Stimulated activated CD4-positive, alpha-beta T cell treated with anti-CD3 and anti-CD28 coated beads, Interleukin-1b, Interleukin-23, amount 100 ng/mL, for 24 hours (primary cell): Measurements from ENCODE around the gene SFXN3.

ENCODE experiments used
- DNase-seq, 4 experiments: peaks; one replicate each; pipeline ENCODE4 v3.0.0-alpha.2; 2020; ENCODE audit warnings: low read depth in 4 of 4, low spot score in 1 of 4

The SFXN3 gene

DNA sequence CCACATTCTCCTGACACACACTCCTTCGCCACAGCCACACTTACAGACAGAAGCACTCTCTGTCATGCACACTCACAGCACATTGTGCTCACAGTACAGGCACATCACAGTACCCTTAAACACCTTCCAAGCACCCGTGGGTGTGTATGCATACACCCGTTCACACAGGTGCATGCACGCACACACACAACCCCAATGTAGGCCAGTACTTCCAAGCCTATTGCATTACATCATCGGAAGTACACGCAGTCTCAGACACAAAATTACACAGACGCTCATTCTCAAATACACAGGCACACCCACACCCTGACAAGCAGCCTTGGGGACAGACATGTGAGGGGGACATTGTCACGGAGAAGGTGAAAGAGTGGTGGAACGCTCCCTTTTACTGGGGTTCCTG lies 41.9 kb downstream of the SFXN3 start:
- DNase-seq = no peak

DNA sequence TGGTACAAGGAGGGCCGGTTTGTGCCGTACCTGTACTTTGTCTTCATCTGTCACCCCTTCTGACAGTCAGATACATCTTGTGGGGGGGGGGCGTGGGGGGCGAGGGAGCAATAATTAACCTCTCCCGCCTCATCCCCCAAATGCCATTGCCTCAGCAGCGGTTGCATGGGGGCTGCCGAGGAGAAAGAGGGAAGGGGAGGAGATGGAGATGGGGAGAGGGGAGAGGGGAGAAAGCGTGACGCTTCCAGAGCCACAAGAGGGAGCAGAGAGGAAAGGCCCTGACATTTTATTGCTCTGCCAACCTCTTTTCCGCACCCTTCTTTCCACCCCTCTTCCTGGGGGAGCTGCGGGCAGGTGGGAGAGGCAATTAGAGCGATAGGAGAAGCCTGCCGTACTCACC lies 42.6 kb downstream of the SFXN3 start:
- DNase-seq = no peak

DNA sequence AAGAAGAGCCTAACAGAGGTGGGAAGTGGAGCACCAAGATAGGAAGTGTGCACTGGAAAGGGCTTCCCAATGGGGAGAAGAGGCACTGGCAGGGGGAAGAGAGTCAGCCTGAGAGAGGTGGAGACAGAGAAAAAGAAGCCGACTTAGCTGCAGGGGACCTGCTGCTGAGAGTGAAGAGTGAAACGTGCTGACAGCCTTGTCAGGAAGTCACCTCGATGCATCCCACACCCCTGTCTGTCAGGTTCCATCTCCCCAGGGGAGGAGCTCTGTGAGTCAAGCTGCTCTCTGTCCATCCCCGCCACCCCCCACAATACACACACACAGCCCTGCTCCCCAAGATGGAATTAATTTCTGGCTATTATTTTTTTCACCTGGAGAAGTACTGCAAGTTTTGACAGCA lies 44.7 kb downstream of the SFXN3 start:
- DNase-seq = no peak

DNA sequence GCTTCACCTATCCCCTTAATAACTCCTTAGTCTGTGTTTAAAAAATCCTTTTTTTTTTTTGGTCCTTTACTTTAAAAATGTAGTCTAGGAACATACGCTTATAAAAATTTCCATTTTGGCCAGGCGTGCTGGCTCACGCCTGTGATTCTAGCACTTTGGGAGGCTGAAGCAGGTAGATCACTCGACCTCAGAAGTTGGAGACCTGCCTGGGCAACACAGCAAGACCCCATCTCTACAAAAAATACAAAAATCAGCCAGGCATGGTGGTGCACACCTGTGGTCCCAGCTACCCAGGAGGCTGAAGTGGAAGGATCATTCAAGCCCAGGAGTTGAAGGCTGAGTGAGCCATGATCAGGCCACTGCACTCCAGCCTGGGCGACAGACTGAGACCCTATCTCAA lies 45.6 kb downstream of the SFXN3 start:
- DNase-seq = no peak

DNA sequence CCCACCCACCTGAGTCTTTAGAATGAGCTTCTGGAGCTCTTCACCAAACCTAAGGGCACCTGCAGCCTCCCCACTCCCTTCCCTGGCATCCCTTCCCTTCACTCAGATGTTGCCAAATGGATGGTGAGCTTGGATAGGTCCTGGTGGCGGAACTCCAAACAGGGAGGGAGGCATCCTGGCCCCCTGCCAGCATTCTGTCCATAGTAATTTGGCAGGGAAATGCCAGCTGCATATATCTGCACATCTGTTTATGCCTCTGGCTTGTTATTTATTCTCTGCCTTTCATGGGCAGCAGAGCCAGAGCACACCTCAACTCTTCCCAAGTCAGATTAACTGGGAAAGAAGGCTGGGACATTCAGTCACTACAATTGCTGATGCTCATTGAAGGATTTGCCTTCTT lies 48.8 kb downstream of the SFXN3 start:
- DNase-seq = no peak

DNA sequence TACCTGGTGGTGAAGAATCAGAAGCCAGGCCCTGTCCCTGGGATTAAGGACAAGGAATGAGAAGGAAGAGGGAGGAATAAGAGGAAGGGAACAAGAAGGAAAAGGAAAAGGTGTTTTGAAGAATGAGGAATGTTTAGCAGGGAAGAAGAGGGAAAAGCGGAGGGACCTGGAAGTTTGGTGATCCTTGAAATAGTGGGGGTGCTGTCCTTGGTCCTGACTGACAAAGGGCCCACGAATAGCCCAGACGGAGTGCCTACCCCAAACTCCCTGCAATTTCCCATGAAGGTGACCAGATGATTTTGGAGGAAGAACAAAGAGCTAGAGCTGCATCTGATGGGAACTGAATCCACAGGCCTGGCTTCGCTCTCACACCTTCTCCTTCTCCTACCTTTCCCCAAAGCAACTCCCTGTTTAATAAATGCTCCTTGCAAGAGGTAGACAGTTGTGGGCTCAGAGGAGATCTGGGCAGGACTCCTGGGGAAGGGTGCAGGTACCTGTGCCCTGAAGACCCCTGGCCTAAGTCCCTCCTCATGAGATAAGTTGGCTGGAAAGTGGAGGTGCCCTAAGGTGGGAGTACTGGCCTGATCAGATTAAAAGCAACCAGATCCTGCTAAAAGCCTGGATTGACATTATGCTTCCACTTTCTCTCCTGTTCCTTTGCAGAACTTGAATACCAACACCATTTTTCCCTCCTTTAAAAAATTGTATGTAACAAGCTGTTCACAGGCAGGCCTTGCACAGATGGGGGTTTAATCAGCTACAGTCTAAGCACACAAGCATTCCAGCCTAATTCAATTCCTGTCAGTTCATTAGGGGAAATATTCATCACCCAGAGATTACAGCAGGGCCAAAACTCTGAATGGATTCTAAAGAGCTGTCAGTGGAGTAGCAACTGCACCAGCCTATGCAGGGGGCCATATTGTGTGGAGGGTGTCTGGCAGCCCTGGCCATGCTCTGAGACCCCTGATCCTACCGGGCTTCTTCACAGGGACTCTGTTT lies 50.2 kb downstream of the SFXN3 start:
- no peak for DNase-seq

DNA sequence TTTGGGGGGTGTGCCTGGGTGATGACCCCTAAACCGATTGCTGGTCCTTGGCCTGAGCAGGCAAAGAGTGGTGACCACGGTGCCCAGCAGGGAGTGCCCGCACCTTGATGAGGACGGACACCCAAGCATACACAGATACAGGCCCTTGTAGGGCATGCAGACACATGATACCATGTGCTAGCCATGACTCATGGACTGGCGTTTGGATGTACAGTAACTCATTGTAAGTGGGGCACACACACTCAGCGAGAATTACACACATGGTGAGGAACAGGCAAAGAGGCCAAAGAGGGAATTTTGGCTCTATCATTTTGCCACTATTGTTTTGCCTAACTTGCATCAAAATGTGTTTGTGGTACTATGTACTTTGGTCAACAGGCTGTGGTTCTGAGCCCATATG lies 54.8 kb downstream of the SFXN3 start:
- DNase-seq = no peak

DNA sequence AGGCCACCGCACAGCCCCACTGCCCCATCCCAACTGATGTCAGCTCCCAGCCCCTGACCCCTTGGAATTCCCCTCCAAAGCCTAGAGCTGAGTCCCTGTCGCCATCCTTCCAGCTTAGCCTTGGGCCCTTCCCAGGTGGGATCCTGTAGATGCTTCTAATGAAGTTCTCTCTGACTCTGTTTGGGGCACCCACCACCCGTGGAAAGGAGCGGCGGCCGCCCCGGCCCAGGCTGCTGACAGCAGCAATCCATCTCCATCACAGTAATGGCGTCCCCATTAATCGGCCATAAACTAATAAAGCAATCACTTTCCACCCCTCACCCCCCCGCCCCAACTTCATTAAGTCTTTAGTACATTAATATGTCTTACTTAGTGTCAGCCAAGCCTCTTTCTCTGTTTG lies 56.3 kb downstream of the SFXN3 start:
- no peak for DNase-seq

DNA sequence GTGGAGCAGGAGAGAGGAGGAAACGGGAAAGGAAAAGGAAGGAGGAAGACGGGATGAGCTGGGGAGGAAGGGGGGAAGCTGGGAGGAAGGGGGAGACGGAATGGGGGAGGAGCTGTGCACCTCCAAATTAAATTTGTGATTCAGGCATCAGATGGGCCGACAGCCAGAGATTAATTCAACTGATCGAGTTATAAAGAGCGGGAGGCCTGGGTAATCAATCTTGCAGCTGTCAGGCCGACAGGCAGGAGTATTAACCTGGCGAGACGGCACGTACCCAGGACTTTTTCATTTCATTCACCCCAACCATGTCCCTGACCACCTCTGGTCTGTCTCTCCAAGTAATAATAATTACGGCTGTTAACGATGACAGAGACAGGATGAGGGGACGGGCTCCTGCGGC lies 56.9 kb downstream of the SFXN3 start:
- no peak for DNase-seq

DNA sequence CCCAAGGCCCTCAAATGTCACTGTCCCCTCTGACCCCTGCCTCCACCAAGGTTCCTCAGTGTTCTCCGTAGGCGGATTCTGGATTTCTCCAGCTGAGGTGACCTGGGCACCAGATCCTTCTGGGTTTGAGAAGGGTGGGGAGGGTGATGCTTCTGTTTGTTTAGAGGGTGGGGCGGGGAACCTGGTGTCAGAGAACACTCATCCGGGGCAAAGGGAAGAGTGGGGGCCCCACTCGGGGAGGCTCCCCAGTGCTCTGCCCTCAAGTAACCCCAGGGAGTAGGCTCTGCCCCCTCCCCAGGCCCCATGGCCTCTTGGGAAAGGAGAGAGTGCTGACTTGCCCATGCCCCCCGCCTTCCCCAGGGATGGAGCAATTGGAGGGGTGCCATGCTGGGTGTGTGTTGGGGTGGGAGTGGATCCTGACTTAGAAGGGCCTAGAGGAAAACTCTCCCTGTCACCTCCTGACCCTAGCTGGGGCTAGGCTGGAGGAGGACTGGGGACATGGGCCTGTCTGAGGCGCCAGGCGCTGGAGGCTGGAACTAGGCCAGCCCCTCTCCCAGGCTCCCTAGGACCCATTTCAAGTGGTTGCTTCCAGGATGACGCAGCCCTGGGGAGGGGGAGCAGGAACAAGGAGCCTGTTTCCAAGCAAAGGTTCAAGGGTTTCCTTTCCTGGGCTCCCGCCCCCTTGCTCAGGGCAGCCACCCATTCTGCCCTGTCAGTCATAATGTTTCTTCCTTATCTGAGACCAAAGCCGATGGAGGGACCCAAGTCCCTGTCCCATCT lies 58.7 kb downstream of the SFXN3 start:
- DNase-seq = no peak

DNA sequence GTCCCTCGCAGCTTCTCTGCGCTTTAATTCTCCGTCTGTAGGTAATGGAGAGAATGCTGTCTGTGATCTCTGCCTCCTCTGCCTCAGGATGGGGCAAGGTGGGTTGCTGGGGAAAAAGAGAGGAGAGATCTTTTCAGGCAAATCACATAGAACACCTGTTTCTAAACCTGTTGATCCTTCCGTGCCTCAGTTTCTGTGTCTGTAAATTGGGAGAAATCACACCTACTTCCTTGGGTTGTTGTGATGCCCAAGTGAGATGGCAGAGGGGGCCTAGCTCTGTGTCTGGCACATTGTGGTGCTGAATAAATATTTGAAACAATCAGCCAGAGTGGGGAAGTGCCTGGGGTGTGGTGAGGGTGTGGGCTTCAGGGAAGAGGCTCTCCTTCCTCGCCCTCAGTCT lies 59.6 kb downstream of the SFXN3 start:
- no peak for DNase-seq
